ENCODE results near the gene SMARCD2.

- TF ChIP-seq, protein P1, sequence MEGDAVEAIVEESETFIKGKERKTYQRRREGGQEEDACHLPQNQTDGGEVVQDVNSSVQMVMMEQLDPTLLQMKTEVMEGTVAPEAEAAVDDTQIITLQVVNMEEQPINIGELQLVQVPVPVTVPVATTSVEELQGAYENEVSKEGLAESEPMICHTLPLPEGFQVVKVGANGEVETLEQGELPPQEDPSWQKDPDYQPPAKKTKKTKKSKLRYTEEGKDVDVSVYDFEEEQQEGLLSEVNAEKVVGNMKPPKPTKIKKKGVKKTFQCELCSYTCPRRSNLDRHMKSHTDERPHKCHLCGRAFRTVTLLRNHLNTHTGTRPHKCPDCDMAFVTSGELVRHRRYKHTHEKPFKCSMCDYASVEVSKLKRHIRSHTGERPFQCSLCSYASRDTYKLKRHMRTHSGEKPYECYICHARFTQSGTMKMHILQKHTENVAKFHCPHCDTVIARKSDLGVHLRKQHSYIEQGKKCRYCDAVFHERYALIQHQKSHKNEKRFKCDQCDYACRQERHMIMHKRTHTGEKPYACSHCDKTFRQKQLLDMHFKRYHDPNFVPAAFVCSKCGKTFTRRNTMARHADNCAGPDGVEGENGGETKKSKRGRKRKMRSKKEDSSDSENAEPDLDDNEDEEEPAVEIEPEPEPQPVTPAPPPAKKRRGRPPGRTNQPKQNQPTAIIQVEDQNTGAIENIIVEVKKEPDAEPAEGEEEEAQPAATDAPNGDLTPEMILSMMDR (IDR thresholded peaks at IDR 0.05): no peak
- TF ChIP-seq POLR2A (IDR thresholded peaks at IDR 0.05): no peak
These were observed 32.5 kb downstream of the SMARCD2 start for GRCh38 chr17:63809970-63810369.
